CD4-positive, alpha-beta T cell treated with Interleukin-15 for 4 hours (primary cell): ENCODE data around the gene ERV3-1.
"Not testable (repeated sequence)": the region's sequence is repeated elsewhere in the genome, so short reads cannot be mapped to it uniquely, and the experiment has no call there.

ENCODE experiments used
- DNase-seq: peaks from one replicate; pipeline ENCODE4 v3.0.0-alpha.2; 2020; ENCODE audit warnings: low spot score

The ERV3-1 gene

GRCh38 chr7:65006094-65006992, at the start of gene ERV3-1:
Gene ERV3-1 (minus strand): TSS chr7:65006687. CDS start chr7:64993026, 13,661 bp downstream.
- DNase-seq, result peak; percentile 96

GRCh38 chr7:65055786-65056185, 49.3 kb upstream of the ERV3-1 start:
- DNase-seq, result not testable (repeated sequence)

- not testable (repeated sequence) for DNase-seq
These were observed 48.0 kb upstream of the ERV3-1 start for GRCh38 chr7:65054466-65054994.

- not testable (repeated sequence) for DNase-seq
These were observed 45.2 kb upstream of the ERV3-1 start for GRCh38 chr7:65051654-65052053.

- not testable (repeated sequence) for DNase-seq
These were observed 44.7 kb upstream of the ERV3-1 start for GRCh38 chr7:65051139-65051538.

- not testable (repeated sequence) for DNase-seq
These were observed 39.8 kb upstream of the ERV3-1 start for GRCh38 chr7:65046329-65046728.

- DNase-seq, result not testable (repeated sequence)
These were observed 39.1 kb upstream of the ERV3-1 start for GRCh38 chr7:65045589-65045988.

GRCh38 chr7:65038767-65039166, 32.3 kb upstream of the ERV3-1 start:
- peak; percentile 7 for DNase-seq

GRCh38 chr7:65037740-65038688, 31.5 kb upstream of the ERV3-1 start:
- DNase-seq, result peak; percentile 94

GRCh38 chr7:65036526-65036925, 30.0 kb upstream of the ERV3-1 start:
- not testable (repeated sequence) for DNase-seq

- DNase-seq, result not testable (repeated sequence)
These were observed 29.0 kb upstream of the ERV3-1 start for GRCh38 chr7:65035469-65035868.

GRCh38 chr7:65034120-65034782, 27.8 kb upstream of the ERV3-1 start:
- DNase-seq, result not testable (repeated sequence)

- not testable (repeated sequence) for DNase-seq
These were observed 26.9 kb upstream of the ERV3-1 start for GRCh38 chr7:65033391-65033790.

- DNase-seq, result not testable (repeated sequence)
These were observed 18.5 kb upstream of the ERV3-1 start for GRCh38 chr7:65025023-65025422.

- DNase-seq, result not testable (repeated sequence)
These were observed 14.5 kb upstream of the ERV3-1 start for GRCh38 chr7:65020978-65021377.

- not testable (repeated sequence) for DNase-seq
These were observed 3.4 kb upstream of the ERV3-1 start for GRCh38 chr7:65009881-65010280.

GRCh38 chr7:65009394-65009793, 2.9 kb upstream of the ERV3-1 start:
- DNase-seq, result not testable (repeated sequence)

GRCh38 chr7:65007036-65007435, 549 bp upstream of the ERV3-1 start:
- DNase-seq, result peak; percentile 7

GRCh38 chr7:65004575-65004974, 1.9 kb downstream of the ERV3-1 start:
- DNase-seq, result no peak

- DNase-seq, result no peak
These were observed 3.4 kb downstream of the ERV3-1 start for GRCh38 chr7:65002972-65003585.

- no peak for DNase-seq
These were observed 5.1 kb downstream of the ERV3-1 start for GRCh38 chr7:65001291-65001814.
